GM12874 (cell line): ENCODE data around the gene PI16.

Experiments used
- CTCF ChIP-seq: IDR thresholded peaks from 2 replicates; pipeline ENCODE4 v1.5.1; 2011; ENCODE audit warnings: low read depth, mild to moderate bottlenecking, control low read depth, low read length, moderate library complexity; ENCODE audit not compliant: insufficient read depth

The PI16 gene

GRCh38 chr6:36913082-36913481 lies 41.5 kb upstream of the PI16 start:
- no peak for TF ChIP-seq CTCF

DNA sequence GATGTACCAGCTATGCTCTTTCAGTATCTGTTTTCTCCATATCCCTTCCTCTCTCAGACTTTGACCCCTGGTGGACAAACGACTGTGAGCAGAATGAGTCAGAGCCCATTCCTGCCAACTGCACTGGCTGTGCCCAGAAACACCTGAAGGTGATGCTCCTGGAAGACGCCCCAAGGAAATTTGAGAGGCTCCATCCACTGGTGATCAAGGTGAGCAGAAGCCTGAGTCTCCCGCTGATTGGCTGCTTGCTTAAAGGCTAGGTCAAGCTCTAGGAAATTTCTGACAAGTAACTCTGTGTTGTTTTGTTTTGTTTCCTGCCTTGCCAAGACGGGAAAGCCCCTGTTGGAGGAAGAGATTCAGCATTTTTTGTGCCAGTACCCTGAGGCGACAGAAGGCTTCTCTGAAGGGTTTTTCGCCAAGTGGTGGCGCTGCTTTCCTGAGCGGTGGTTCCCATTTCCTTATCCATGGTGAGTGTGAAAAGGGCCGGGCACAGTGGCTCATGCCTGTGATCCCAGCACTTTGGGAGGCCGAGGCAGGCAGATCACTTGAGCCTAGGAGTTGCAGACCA lies 40.2 kb upstream of the PI16 start:
- no peak for TF ChIP-seq CTCF

DNA sequence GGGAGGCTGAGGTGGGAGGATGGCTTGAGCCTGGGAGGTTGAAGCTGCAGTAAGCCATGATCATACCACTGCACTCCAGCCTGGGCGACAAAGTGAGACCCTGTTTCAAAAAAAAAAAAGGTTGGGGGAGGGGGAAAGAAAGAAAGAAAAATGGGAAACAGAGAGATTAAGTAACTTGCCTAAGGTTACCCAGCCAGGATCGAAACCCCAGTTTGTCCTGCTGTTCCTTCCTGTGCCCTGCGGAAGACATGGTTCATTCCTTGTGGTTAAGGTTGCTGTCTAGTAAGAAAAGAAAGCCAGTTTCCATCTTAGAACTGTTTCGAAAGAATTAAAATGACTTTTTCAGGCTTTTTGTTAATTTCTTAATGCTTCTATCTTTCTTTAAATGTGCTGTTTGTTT lies 38.9 kb upstream of the PI16 start:
- no peak for TF ChIP-seq CTCF

GRCh38 chr6:36916126-36916525 lies 38.4 kb upstream of the PI16 start:
- TF ChIP-seq CTCF, result no peak

GRCh38 chr6:36917541-36918193 lies 36.9 kb upstream of the PI16 start:
- no peak for TF ChIP-seq CTCF

DNA sequence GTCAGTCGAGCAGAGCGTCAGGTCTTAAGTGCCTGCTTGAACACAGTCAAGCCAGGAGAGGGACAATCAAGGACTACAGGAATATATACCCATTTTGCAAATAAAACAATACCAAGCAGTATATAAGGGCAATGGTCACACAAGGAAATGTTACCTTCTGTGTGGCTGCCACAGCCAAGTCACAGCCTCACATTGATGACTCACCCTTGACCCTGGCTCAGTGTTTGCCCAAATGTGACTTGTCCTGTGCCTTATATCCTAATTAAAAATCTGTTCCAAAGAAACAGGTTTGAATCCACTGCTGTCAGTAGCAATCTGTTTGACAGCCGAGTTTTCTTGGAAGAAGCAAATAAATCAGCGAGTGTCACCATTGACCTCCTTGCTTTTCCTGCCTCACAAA lies 34.5 kb upstream of the PI16 start:
- no peak for TF ChIP-seq CTCF

DNA sequence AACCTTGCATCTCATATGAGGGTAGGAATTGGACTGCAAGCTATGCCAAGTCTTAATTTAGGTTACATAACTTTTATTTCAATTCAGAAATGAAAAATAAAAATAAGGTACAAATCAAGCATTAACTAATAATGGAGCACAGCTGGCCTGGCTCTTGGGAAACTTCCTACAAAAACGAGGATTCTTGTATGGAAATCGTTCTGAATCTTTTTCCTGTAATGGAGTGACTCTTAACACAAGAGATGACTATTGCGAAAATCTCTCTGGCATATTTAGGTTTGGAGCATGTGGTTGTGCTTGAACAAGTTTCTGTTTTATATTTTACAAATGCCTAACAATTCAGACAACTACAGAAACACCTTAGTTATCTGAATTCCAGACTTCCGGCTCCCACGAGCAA lies 34.0 kb upstream of the PI16 start:
- TF ChIP-seq CTCF, result no peak
